MV-4-11 (cell line): ENCODE measurements around the gene CNKSR3.

Experiments
- DNase-seq: peaks from one replicate; lab custom pipeline; 2025; lab: John Stamatoyannopoulos, UW

The CNKSR3 gene

DNA sequence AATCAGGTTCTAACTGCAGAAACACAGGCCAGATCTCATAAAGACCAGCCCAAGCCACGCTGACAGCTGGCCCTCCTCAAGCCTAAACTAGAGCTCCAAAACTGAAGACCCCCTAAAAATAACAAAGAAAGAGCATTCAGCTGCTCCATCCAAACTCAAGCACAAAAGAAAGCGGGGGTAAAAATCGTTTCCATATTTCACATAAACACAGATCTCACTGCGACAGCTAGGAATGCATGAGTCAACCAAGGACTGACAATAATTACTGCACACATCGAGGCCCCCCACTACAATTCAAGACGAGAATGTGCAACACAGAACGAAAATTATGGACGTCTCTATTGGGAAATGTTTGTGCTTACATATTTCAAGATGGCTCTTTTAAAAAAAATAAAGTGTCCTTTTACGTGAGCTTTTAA, 31.1 kb downstream of the CNKSR3 start:
- DNase-seq: no peak

DNA sequence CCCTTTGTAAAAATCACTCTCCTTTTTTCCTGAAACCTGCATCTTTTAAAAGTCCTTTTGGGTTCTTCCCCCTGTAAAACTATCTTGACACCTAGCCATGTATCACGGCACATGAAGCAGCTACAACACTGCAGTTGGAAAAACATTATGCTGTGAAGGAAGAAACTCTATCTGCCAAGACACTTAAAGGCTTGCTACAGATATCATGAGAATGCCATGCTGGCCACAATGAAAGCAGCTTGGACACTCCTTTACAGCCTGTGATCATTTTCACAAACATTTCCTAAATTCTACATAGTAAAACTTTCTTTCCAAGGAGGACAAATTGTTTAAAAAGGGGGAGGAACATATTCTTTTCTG, 31.8 kb downstream of the CNKSR3 start:
- DNase-seq: no peak

GRCh38 chr6:154478021-154478700, 32.3 kb downstream of the CNKSR3 start:
- peak; percentile 58 for DNase-seq

DNA sequence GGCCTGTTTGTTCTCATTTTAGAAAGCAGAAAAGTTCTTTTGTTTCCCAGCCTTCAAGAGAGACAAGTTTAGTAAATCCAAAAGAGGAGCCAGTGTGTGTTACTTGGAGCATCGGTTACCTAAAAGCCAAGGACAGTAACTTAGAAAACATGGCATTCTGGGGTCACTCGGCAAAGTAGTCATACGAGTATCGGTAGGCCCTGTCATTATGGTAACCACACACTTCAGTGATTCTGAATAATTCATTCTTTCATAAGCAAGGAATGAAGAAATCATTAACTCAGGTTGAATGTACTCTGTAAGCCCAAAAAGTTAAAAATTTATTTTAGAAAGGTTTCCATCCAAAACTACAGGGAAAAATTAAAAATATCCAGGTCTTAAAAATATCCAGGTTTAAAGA, 34.0 kb downstream of the CNKSR3 start:
- no peak for DNase-seq

- DNase-seq: peak; percentile 9
Observed at GRCh38 chr6:154474648-154475428, 35.6 kb downstream of the CNKSR3 start.

- DNase-seq: no peak
Observed at GRCh38 chr6:154473324-154473723, 37.2 kb downstream of the CNKSR3 start.

DNA sequence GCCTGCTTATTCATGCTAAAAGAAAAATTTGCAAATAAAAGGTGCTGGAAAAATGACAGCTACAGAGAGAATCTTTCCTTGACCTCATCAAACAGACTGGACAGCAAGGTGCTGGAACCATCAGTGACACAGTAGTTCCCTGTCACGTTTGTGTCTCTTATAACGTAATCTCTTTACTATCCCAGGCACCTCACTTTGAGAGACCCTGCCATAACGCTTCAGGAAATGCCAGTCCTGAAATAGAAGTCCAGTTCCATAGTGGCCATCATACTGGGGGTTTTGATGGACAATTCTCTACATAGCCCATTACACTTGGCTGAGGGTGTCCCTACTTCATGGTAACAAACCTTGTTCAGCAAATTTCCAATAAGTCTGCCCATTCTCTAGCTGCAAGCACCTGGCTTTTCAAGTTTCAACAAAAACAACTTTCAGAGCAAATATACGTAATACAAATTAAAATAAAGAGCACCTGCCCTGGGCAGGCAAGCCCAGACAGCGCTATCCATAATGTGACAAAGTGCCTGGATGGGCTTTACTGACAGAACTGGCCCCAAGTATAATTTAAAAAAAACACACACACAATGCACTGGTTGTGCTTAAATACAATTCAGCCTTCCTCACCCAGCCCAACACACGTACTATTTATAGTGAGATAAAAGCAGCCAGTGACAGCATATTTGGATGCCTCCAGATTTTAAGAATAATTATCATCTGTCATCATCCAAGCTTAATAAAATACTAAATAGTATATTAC, 38.7 kb downstream of the CNKSR3 start:
- DNase-seq: no peak

DNA sequence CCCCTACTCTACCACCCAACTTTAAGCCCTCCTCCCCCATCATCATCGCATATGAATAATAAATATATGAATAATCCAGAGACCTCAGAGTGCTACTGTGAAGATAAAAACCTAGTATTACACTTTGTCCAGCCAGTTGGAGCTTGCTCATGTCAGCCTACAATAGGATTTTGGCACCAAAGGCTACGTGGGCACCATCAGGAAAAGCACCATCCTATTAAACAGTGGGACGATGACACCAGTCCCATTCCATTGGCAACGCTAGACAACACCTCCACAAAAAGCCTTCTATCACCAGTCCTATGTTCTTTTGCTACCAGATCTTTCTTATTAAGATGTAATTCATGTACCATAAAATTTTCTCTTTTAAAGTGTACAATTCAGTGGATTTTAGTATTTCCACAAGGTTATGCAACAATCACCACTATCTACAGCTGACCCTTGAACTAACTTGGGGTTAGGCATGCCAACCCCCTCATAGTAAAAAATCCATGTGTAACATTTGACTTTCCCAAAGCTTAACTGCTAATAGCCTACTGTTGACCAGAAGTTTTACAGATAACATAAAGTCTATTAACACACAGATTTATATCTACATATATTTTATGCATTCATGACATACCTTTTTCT, 41.1 kb downstream of the CNKSR3 start:
- no peak for DNase-seq

GRCh38 chr6:154468760-154469159, 41.7 kb downstream of the CNKSR3 start:
- peak; percentile 20 for DNase-seq

DNA sequence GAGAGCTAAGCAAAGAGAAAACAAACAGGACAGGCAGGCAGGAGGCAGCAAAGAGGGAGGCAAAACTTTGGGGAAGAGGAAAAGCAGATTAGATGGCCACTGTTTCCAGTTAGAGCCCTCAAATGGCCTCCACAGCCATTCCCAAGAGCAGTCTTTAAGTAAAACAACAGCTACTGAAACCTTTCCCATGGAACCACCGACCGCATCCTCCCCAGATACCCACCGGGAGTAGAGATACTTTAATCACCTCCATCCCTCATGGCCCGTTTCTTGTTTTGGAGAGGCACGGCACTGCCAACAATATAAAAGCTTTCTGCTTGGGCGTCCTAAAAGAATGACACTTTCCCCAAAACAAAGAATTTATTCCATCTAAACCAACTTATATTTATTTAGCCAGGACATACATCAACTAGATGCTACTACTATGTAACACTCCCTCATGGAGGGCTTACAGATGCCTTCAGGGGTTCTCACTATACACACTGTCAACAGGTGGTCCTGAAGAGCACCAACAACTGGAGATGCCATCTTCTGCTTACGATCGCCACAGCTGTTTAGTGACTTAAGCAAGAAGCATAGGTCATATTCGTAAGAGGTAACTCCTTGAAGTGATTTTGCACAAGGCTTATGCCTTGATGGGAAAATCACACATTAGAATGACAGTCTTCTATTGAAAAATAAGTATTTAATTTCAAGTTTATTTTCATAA, 43.4 kb downstream of the CNKSR3 start:
- DNase-seq: no peak

DNA sequence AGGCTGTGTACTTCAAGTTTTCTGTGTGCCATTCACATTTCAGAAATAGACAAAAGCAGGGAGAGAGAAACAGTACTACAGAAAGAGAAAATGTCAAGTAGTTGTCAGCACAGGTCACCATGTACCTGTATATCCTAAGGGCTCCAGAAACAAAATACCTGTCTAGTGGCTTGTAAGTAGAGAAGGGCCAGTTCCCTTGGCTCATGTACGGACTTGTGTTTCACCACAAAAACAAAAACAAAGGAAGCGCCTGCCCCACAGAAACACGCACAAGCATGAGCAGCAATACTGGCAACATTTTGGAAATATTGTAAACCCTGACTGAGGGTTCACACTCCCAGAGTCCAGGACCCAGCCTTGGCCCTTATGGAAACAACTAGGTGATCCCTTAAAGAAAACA, 44.3 kb downstream of the CNKSR3 start:
- no peak for DNase-seq

DNA sequence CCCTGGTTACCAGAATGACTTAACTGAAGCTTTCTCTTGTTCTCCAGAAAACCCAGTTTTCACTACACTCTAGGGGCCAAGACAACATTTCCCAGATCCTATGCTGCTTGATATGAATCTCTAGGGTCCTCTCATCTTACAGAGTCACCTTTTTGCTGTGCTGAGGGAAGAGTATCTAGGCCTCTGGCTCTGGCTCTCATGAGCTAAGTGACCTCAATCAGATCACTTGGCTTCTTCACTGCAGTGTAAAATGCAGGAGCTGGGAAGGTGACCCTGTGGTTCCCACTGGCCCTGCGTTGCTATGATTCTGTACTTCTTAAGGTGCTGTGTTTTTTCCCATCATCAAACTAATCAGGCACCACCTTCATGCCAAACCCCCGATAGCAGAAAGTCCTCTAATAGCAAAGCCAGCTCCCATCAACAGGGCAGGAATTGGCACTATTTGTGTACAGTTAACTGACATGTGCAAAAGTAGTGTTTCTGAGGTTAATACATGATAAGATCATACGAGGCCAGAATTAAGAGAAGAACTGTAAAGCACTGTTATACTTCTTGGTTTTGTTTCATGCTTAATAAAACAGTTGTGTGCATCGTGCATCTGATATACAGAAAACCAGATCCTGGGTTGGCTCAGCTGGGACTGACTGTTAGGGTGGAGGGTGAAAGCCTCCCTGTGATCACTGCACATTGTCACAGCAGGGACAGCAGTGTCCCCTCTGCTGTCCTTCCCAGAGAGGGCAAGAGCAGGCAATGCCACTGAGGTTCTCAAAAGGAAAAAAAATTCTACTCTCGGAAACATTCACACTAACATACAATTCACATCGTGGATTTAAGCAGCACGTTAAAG, 46.7 kb downstream of the CNKSR3 start:
- DNase-seq: no peak

- no peak for DNase-seq
Observed at GRCh38 chr6:154462425-154462824, 48.1 kb downstream of the CNKSR3 start.

- DNase-seq: no peak
Observed at GRCh38 chr6:154461348-154461747, 49.1 kb downstream of the CNKSR3 start.

GRCh38 chr6:154460306-154461071, 50.0 kb downstream of the CNKSR3 start:
- DNase-seq: peak; percentile 15

- peak; percentile 10 for DNase-seq
Observed at GRCh38 chr6:154459513-154459912, 51.0 kb downstream of the CNKSR3 start.

- DNase-seq: no peak
Observed at GRCh38 chr6:154458565-154459470, 51.7 kb downstream of the CNKSR3 start.

- DNase-seq: no peak
Observed at GRCh38 chr6:154457881-154458284, 52.6 kb downstream of the CNKSR3 start.
